ENCODE measurements around the gene ZNF135. TPM values are rescaled to one million over a fixed set of nuclear protein-coding genes. Genes with fewer than 3 reads are reported as not detected.

The ZNF135 gene
- total RNA-seq, 1 donor from 2014 or later = 0.45 TPM

DNA sequence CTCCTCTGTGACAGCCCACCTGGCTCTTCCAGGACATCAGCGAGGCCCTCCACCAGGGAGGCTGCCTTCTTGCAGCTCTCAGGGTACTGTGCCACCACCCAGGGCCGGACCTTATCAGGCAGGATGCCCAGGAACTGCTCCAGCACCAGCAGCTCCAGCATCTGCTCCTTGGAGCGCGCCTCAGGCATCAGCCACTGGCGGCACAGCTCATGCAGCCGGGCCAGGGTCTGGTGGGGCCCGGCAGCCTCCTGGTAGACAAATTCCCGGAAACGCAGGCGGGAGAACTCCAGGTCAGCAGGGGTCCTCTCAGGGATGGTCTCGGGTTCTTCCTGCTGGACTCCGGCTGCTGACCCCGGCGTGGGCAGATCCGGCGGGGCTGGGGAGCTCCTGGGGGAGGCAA, 30.8 kb downstream of the ZNF135 start:
- ATAC-seq = no peak
- no peak for DNase-seq (ENCODE audit: low spot score)

DNA sequence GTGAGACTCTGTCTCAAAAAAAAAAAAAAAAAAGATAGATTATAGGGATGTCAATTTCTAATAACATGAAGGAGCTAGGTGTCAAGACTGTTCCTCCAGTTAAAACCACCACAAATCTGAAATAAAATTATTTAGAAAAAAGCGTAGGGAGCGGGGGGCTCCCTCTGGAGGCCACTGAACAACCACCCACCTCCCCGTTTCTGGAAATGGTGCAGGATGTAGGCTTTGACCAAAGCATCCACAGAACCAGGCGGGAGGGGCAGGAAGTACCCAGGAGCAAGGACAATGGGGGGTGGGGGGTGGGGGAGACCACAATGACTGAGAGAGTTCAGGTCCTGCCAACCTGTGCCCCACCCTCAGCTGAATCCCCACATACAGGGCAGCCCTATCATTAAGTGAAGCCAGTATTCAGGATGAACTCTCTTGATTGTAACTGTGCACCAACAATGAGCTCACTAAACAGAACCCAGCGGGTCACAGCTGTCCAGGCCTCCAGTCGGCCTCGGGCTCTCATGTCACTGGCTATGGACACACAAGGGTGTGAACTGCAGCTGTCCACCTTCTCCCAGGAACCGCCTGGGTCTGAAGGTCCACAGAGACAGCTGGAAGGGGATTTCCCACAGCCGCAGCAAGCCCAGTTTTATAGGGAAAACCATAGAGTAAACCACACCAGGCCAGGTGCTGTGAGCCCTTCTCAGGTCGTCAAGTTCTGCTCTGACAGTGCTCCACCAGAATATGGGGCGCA, 32.3 kb downstream of the ZNF135 start:
- DNase-seq (ENCODE audit: low spot score) = no peak
- no peak for ATAC-seq

DNA sequence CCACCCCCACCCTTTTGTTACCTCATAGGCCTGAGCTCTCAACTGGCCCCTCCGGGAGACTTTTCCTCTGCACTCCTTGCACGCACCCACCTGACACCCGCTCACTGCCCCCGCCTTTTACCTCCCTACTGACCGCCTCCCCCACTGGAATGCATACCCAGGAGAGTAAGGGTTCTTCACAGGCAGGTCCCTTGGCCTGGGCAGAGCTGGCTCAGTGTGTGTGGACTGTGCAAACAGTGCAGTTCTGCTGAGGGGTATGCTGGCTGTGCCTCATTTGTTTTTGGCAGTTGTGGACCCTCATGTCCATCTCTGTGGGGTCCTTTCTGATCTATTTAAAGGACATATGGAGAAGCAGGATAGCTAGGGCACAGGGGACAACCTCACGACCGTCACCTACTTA, 34.0 kb downstream of the ZNF135 start:
- no peak for ATAC-seq
- DNase-seq (ENCODE audit: low spot score) = no peak

DNA sequence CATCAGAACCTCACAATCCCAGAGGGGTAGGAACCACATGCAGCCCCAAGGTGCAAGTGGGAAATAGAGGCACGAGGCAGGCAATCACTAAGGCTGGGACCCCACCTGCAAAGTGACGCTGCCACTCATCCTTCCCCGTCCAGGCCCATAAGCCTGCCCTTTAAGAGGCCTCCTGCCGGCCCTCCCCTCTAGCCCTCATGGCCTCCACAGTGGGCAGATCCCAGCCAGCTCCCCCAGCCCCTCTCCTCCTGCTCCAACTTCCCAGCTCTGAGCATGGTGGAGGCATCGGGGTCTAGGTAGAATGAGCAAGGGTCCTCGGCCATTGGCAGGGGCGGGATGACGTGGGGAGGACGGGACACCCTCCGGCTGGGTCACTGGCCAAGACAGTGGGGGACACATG, 36.2 kb downstream of the ZNF135 start:
- DNase-seq (ENCODE audit: low spot score) = no peak
- ATAC-seq = no peak

DNA sequence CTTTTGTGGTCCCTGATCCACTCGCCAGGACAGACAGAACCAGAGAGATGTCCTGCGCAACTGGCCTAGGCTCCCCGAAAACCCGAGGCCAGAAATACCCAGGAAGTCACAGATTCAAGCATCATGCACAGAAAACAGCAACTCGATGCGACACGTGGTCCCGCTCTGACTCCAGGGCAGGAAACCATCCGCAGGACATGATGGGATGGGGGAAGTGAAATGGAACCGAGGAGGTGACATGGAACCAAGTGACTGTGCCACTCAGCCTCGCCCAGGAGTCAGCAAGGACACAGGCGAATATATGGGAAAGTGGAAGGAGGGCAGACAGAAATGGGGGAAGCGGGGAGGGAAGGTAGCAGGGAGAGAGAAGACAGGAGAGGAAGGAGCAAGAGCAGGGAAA, 37.8 kb downstream of the ZNF135 start:
- DNase-seq (ENCODE audit: low spot score) (no peak), ATAC-seq (no peak)

DNA sequence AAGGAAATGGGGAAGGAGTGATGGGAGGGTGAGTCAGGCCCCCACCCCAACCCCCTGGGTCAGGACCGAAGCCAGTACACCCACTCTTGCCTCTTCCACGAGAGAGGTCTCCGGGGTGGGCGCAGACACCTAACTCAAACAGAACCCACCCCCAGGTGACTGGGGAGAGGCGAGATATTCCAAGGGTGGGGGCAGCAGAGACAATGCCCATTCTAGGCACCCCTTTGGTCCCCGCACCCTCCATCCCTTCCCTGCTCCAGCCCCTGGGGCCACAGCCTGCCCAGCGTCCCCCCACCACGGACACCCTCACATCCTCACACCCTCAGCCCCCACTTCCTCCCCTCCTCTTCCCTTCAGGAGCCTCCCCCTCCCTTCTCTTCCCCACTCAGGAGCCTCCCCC, 38.3 kb downstream of the ZNF135 start:
- ATAC-seq (no peak), DNase-seq (ENCODE audit: low spot score) (no peak)

DNA sequence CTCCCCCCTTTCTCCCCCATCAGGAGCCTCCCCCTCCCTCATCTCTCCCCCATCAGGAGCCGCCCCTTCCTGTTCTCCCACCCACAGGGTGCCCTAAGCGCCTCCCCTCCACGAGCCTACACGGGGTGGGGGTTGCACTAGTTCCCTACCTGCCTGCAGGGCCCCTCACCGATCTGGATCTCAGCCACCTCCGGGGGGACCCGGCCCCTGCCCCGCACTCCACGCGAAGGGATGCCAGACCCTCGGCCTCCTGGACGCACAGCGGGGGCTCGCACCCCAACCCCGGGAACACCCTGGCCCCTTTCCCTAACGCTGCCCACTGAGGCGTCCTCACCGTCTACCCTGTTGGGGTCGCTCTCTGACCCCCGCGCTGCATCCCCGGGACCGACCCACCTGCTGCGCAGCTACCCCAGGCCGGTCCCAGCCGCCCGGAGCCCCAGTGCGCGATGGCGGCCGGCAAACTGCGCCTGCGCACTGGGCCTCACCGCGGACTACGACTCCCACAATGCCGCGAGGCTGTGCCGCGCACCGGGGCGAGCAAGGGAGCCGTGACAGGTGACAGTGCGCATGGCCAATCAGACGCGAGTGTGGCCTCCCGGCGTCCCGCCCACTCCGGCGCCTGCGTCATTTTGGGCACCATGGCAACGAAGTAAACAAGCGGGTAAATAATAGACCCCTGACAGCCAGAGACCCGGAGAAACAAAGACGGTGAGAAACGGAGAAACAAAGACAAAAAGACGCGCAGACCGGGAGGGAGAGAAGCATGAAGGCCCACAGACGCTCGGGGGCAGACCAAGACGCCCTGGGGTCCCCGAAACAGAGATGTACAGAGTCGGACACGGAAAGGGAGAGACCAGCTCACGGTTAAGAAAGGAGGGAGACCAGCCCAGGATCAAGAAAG, 38.9 kb downstream of the ZNF135 start, which contains the start of gene ZSCAN18:
ZSCAN18 (minus strand) TSS at position 451 of the 901 bp plus-strand sequence. CDS start 7,964 bp downstream, outside the sequence.
- ATAC-seq (peak; percentile 100), DNase-seq (ENCODE audit: low spot score) (peak; percentile 95)

DNA sequence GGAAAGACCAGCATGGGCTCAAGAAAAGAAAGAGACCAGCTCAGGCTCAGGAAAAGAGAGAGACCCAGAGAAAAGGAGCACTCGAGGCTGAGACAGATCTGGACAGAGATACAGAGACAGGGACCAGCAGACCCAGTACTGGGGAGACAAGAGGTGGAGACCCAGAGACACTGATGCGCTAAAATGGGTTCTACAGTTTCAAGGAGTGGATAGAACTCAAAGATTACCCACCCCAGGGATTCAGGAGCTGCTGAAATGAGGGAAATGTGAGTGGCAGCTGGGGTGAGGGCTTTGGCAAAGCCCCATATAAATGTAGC, 39.6 kb downstream of the ZNF135 start:
- peak; percentile 4 for ATAC-seq
- DNase-seq (ENCODE audit: low spot score) = no peak

DNA sequence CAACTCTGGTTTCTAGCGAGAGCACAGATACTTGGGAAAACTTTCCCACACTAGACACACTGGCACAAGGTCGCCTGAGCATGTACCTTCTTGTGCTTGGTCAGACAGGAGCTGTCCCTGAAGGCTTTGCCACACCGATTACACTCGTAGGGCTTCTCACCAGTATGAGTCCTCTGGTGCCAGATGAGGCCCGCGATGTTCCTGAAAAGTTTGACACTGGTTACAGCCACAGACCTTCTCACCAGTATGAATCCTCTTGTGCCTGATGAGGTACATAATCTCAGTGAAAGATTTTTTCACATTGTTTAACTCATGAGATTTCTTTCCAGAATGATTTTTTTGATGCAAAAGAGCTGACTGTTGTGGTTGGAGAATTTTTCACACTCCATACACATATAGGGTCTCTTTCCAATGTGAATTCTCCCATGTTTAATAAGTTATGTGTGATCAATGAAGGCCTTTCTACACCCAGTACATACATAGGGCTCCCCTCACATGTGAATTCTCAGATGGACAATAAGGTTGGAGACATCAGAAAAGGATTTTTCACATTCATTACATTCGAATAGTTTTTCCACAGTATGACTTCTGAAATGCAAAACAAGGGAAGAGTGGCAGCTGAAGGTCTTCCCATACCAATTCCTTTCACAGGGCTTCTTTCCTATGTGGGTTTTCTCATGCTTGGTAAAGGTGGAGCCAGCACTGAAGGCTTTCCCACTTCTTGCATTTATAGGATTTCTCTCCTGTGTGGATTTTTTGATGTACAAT, 48.9 kb downstream of the ZNF135 start:
- ATAC-seq = no peak
- no peak for DNase-seq (ENCODE audit: low spot score)

DNA sequence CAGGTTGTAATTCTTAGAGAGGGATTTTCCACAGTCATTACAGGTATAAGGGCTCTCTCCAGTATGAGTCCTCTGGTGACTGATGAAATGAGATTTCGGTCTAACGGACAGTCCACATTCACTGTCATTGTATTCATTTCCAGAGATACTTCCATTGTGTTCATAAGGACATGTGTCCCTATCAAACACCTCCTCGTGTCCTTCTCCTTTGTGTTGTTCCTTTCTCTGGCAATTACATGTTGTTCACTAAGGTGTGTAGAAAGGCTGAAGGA, 49.4 kb downstream of the ZNF135 start:
- ATAC-seq (no peak), DNase-seq (ENCODE audit: low spot score) (no peak)

DNA sequence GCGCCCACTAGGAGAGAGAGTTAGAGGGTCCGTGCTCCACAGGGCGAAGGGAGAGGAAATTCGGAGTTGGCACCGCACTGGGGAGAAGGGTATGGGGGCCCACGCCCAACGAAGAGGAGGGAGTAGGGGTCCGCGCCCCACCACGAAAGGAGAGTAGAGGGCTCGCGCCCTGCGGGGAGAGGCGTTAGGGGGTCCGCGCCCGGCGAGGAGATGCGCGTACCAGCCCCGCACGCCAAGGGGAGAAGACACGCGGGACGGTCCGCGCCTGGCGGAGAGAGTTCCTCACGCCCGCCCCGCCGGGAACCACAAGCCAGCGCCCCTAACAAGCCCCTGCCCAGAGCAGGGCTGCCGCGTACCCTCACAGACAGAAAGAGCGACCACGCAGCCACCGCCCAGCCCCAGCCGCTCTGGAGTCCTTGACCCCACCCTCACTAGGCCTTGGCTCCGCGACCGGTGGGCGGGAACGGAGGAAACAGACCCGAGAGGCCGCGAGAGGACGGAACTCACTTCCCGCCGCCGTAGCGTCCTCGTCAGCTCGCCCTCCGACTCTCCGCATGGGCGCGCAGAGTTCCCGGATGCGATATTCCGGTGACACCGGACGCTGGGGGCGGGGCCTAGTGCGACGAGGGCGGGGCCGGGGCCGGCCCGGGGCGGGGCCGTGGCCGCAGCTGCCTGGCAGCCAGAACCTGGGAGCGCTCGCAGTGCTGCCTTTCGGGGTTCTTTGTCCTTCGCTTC, 58.9 kb downstream of the ZNF135 start:
- ATAC-seq (no peak), DNase-seq (ENCODE audit: low spot score) (no peak)

DNA sequence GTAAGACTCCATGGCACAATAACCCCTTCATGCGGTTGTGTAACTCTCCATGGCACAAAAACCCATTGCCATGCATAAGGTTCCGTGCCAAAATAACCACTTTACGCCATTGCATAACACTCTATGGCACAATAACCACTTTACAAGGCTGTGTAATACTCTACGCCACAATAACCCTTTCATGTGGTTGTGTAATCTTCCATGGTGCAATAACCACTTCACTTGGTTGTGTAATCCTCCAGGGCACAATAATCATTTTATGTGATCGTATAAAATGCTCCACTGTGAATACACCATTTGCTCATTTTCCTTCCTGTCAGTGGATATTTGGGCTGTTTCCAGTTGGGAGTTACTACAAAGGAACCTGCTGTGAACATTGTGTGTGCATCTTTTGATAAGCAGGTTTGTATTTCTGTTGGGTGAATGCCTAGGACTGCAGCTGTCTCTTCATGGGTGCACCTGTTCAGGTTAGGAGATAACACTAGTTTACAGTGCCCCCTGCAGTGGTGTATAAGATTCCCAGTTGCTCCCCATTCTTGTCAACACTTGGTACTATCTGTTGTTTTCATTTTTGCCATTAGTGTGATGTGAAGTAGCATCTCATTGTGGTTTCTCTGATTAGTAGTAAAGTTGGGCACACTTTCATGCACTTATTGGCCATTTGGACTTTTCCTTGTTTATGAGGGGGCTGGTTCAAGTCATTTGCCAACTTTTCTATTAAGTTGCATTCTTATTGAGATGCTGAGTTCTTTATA, 60.1 kb downstream of the ZNF135 start:
- ATAC-seq (no peak), DNase-seq (ENCODE audit: low spot score) (no peak)

Other genes starting within 250 kb of the ZNF135 start
- 7.1 TPM for gene ZNF552, start 244.4 kb upstream of the ZNF135 start, total RNA-seq
- gene ZNF587B, start 229.0 kb upstream of the ZNF135 start, total RNA-seq = 10.2 TPM
- gene ZNF587, start 209.4 kb upstream of the ZNF135 start, total RNA-seq = 19.1 TPM
- gene ZNF814, start 170.2 kb upstream of the ZNF135 start, total RNA-seq = 12.9 TPM
- gene ZNF417, start 142.7 kb upstream of the ZNF135 start, total RNA-seq = 15.2 TPM
- 3.5 TPM for gene ZNF418, start 123.9 kb upstream of the ZNF135 start, total RNA-seq
- gene ZNF256, start 111.6 kb upstream of the ZNF135 start, total RNA-seq = 1.1 TPM
- 1.1 TPM for gene C19orf18, start 84.7 kb upstream of the ZNF135 start, total RNA-seq
- 9.2 TPM for gene ZNF606, start 56.5 kb upstream of the ZNF135 start, total RNA-seq
- not detected for gene ZSCAN1, start 25.3 kb upstream of the ZNF135 start, total RNA-seq
- gene ZSCAN18, start 38.9 kb downstream of the ZNF135 start, total RNA-seq = 15.4 TPM
- 5.7 TPM for gene ZNF329, start 91.5 kb downstream of the ZNF135 start, total RNA-seq
- 13.7 TPM for gene ZNF274, start 123.8 kb downstream of the ZNF135 start, total RNA-seq
- gene ZNF544, start 169.6 kb downstream of the ZNF135 start, total RNA-seq = 10.0 TPM
- gene ZNF8, start 219.7 kb downstream of the ZNF135 start, total RNA-seq = 1.8 TPM
- 14.3 TPM for gene ERVK3-1, start 246.1 kb downstream of the ZNF135 start, total RNA-seq